ENCODE results near the gene OR3A3.
"Not testable (repeated sequence)": the region's sequence is repeated elsewhere in the genome, so short reads cannot be mapped to it uniquely, and the experiment has no call there.

The OR3A3 gene

DNA sequence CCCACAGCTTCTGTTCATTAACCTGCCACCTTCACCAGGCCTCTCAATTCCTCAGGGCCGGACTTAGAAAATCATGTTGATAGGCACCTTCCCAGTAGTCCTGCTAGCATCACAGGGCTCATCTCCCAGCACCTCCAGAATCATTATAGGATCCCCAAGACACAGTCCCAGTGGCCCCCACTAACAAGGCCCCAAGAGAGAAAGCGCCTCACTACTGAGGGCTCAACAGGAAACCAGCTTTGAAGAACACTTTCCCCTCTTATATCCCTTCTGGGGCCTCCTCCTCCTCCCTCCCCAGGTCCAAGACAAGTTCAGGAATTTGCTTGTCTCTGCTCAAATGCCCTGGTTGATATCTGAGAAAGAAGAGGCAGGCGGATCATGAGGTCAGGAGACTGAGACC lies at the start of gene OR3A3:
Gene OR3A3, plus strand, starts transcription at position 301 of the 400 bp plus-strand sequence.
- DNase-seq (ENCODE audit: low spot score): no peak

GRCh38 chr17:3371167-3371566 lies 40.0 kb upstream of the OR3A3 start:
- not testable (repeated sequence) for DNase-seq (ENCODE audit: low spot score)

GRCh38 chr17:3378321-3378720 lies 32.8 kb upstream of the OR3A3 start:
- DNase-seq (ENCODE audit: low spot score): no peak

- DNase-seq (ENCODE audit: low spot score): no peak
Observed at GRCh38 chr17:3381957-3382356, 29.2 kb upstream of the OR3A3 start.

DNA sequence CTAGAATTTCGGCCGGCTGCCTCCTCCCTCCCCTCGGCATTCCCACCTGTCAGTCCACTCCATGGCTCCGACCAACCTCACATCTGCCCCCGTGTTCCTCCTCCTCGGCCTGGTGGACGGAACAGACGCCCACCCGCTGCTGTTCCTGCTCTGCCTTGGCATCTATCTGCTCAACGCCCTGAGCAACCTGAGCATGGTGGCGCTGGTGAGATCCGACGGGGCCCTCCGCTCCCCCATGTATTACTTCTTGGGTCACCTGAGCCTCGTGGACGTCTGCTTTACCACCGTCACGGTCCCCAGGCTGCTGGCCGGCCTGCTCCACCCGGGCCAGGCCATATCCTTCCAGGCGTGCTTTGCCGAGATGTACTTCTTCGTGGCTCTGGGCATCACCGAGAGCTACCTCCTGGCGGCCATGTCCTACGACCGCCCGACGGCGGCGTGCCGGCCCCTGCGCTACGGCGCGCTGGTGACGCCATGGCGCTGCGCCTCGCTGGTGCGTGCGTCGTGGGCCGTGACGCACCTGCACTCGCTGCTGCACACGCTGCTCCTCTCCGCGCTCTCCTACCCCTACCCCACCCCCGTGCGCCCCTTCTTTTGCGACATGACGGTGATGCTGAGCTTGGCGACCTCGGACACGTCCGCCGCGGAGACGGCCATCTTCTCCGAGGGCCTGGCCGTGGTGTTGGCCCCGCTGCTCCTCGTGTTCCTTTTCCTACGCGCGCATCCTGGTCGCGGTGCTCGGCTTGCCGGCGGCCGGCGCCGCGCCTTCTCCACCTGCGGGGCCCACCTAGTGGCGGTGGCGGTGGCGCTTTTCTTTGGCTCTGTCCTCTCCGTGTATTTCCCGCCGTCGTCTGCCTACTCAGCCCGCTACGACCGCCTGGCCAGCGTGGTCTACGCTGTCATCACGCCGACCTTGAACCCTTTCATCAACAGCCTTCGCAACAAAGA lies 25.0 kb upstream of the OR3A3 start, which contains the start of gene OR3A2:
Gene OR3A2, minus strand, starts transcription at position 440 of the 948 bp plus-strand sequence.
- DNase-seq (ENCODE audit: low spot score): no peak

DNA sequence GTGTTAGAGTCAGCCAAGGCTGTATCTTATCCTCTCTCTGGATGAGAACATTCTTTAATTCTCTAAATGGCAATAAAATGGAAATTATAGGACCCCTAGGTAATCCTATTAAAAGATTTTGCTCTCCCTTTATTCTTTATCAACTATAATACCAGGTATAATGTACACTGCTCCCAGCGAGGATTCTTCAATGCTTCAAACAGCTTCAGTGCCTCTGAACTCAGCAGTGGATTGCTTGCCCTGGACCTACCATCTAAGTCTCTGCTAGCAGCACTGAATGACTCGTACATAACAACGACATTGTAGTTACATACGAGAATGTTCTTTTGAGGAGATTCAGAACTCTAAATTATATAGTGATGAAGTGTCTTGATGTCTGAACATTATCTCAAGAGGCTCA lies 21.4 kb upstream of the OR3A3 start:
- DNase-seq (ENCODE audit: low spot score): no peak

DNA sequence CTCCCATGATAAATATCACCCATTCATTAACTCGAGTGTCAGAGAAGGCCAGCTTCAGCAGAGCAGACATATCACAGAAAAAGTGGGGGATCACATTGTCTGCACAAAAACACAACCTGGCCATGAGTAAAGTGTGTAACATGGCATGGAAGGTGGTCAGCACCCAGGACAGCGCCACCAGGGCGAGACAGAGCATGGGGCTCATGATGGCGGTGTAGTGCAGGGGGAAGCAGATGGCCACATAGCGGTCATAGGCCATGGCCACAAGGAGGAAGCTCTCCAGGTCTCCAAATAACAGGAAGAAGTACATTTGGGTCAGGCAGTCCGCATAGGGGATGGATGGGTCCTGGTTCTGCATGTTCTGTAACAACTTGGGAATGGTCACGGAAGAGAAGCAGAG lies 13.4 kb upstream of the OR3A3 start:
- DNase-seq (ENCODE audit: low spot score): not testable (repeated sequence)

GRCh38 chr17:3398310-3398709 lies 12.9 kb upstream of the OR3A3 start, which contains the start of gene OR1E1:
Gene OR1E1 (minus strand): TSS chr17:3398410. CDS start chr17:3398410, 0 bp downstream.
- no peak for DNase-seq (ENCODE audit: low spot score)

DNA sequence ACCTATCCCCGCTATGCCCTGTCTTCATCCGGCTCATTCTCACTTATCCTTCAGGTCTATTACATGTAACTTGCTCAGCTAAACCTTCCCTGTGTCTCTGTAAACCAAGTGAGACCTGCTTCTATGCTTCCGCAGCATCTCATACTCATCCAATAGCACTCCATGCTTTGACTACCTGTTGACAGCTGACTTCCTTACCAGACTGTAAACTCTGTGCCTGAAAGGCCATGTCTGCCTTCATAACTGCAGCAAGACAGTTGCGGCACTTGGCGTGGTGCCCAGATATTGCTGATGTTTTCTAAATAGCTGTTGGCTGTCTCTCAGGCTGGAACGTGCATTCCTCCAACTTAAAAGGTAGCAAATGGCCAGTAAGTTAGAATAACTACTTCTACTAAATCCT lies 11.1 kb upstream of the OR3A3 start:
- no peak for DNase-seq (ENCODE audit: low spot score)

DNA sequence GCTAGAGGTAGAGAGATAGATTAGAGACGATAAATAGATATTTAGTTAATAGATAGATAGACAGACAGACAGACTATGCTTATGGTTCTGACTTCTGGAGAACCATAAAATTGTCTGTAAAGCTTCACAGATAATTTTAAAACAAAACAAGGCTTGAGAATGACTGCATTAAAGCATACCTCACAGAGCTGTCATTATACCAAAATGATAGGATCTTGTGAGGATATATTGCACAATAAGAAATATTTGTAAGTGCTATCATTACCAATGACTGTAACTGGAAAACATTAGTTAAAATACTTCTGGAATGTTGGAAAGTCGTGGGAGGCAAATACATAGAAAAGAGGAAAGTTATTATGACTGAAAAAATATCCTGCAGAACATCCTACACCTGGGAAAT lies 9.4 kb upstream of the OR3A3 start:
- no peak for DNase-seq (ENCODE audit: low spot score)

- DNase-seq (ENCODE audit: low spot score): not testable (repeated sequence)
Observed at GRCh38 chr17:3403856-3404255, 7.3 kb upstream of the OR3A3 start.

DNA sequence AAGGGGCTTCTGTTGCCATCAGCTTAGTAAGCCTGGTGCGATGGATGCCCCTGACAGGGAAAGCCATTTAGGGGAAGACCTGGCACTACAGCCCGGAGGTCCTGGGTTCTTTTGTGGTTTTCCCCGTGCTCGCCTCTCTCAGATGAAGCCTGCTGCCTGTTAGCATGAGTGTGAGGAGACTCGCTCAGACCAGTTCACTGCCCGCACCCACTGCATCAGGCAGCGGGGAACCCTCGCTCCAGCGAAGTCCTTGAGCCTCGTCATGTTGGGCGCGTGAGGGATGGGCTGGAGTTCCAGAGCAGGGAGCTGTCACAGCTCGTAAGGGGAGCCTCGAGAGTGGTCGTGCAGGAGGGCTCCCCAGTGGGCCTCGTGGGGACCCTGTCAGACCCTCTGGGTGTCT lies 1.0 kb downstream of the OR3A3 start:
- DNase-seq (ENCODE audit: low spot score): not testable (repeated sequence)

GRCh38 chr17:3415610-3416009 lies 4.4 kb downstream of the OR3A3 start:
- DNase-seq (ENCODE audit: low spot score): no peak

- DNase-seq (ENCODE audit: low spot score): no peak
Observed at GRCh38 chr17:3418222-3418621, 7.1 kb downstream of the OR3A3 start.

GRCh38 chr17:3433215-3433614 lies 22.0 kb downstream of the OR3A3 start:
- DNase-seq (ENCODE audit: low spot score): peak; percentile 12

DNA sequence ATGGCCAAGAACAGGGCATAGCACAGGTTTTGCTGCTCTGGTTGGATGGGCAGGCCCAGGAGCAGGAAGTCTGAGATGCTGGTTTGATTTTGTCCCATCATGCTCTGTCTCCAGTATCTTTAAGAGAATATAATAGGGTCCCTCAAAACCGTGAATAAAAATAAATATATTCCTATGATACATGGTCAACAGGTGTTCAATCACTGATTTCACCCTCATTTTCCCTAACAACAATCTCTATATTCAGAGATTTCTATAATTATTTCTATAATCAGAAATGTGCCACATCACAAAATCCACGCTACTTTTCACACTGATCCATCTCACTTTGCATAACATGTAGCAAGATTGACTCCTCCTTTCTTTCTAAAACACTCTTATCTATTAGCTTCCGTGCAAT lies 22.6 kb downstream of the OR3A3 start, which contains the start of gene OR1E2:
Gene OR1E2, minus strand, starts transcription at position 101 of the 400 bp plus-strand sequence. Its CDS starts 0 bp downstream, at position 101.
- no peak for DNase-seq (ENCODE audit: low spot score)

DNA sequence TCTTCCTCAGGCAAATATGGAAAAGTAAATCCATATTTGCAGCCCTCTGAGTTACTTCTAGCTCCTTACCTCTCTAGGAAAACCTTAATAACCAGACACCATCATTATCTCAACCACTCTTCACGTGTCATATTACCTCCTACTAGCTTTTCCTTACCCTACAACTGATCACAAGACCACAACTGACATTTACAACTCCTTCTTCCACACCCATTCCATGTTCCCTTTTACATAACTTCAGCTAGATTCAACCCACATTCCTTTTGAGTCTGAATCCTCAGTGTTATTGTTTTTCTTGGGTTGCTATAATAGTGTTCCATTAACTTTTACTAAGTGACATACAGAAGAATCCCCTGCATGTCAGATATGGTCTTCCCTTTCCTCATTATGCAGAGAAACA lies 27.2 kb downstream of the OR3A3 start:
- no peak for DNase-seq (ENCODE audit: low spot score)

GRCh38 chr17:3440451-3440850 lies 29.3 kb downstream of the OR3A3 start:
- no peak for DNase-seq (ENCODE audit: low spot score)

DNA sequence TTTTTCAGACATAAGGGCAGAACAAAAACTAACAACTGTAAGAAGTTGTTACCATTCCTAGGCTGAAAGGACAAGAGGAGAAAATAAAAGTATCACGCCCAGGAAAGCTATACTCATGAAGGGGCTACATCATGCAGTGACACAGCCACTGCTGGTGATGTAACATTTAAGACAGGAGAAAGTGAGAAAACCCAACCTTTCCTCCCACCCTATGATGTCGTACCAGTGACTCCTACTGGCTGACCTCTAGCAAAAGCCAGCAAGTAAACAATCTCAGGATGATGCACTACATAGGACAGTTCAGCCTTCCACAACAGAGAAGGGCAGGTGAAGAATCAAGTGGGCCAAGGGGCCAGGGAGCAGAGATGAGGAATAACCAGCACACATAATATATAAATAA lies 36.5 kb downstream of the OR3A3 start:
- no peak for DNase-seq (ENCODE audit: low spot score)

DNA sequence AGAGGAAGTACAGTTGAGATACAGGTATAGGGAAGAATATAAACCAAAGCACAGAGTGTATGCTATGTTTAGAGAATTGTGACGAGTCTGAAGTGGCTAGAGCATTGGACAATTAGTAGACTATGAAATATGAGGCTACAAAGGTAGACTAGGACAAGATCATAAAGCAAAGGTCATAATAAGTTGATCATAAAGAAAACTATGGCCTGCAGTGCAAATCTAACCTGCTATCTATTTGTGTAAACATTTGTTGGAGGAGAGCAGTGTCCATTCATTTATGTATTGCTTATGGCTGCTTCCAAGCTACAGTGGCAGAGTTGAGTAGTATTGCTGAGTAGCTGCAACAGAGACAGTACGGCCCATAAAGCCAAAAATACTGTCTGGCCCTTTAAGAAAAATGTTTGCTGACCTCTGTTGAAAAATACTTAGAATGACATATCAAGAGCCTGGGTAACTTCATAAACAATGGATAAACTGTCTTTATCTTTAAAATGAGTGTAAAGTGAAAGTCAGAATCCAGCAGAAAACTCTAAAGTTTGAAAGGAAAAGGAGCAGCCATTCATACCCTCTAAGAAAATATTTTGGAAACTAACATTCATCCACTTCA lies 37.0 kb downstream of the OR3A3 start:
- DNase-seq (ENCODE audit: low spot score): no peak

- not testable (repeated sequence) for DNase-seq (ENCODE audit: low spot score)
Observed at GRCh38 chr17:3466355-3466754, 55.2 kb downstream of the OR3A3 start.

DNA sequence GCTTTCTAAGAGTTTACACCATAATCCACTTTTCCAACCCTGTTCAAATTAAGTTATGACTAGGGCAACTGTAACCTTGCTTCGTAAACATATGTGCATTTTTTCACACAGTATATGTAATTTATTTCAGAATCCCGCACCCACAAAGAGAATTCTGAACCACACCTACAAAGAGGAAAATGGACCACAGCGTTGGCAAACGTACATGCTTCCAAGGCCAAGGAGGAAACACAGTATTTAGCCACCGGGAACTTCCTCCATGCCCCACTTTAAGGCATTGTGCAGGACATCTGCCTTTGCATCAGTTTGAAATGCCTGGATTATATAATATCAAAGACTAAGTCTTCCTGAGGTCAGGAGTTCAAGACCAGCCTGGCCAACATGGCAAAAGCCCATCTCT lies 58.4 kb downstream of the OR3A3 start:
- no peak for DNase-seq (ENCODE audit: low spot score)

GRCh38 chr17:3471599-3471998 lies 60.4 kb downstream of the OR3A3 start, which contains the start of gene SPATA22:
Gene SPATA22 (minus strand): TSS chr17:3471819. CDS start chr17:3469325, 2,494 bp downstream.
- DNase-seq (ENCODE audit: low spot score): no peak
